Stimulated activated CD8-positive, alpha-beta memory T cell treated with anti-CD3 and anti-CD28 coated beads, Interleukin-12 subunit alpha, Interleukin-12 subunit beta, amount 100 ng/mL, for 1 hour (primary cell): ENCODE measurements around the gene TEX48.

Experiments
- DNase-seq: peaks from one replicate; pipeline ENCODE4 v3.0.0-alpha.2; 2020; ENCODE audit warnings: low read depth

The TEX48 gene

GRCh38 chr9:114666851-114667250, 15.1 kb downstream of the TEX48 start:
- DNase-seq, result no peak

GRCh38 chr9:114666401-114666800, 15.6 kb downstream of the TEX48 start:
- DNase-seq, result no peak

- DNase-seq, result no peak
Measured at GRCh38 chr9:114664181-114664580, 17.8 kb downstream of the TEX48 start.

- DNase-seq, result peak; percentile 43
Measured at GRCh38 chr9:114662081-114662989, 19.7 kb downstream of the TEX48 start.

DNA sequence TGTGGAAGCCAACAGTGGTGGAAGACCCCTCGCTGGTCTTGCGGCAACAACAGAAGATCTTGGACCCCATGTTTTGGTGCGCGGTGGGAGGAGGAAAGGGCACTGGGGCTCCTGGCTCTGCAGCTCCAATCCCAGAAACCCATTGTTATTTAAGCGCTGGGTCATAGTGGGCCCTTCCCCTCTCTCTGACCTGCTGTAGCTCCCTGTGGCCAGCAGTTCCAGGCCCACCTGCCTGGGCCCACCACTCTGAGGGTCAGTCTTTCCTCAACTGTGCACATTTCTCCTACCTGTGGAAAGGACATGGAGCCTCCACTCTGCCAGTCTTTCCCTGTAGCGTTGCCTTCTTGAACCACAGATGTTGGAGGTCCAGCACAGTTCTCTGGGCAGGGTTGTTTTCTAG, 24.3 kb downstream of the TEX48 start, which contains the start of gene TEX53:
Gene TEX53, minus strand, starts transcription at position 101 of the 400 bp plus-strand sequence. Its CDS starts 31 bp downstream, at position 70.
- DNase-seq, result no peak

- no peak for DNase-seq
Measured at GRCh38 chr9:114656301-114656700, 25.7 kb downstream of the TEX48 start.

DNA sequence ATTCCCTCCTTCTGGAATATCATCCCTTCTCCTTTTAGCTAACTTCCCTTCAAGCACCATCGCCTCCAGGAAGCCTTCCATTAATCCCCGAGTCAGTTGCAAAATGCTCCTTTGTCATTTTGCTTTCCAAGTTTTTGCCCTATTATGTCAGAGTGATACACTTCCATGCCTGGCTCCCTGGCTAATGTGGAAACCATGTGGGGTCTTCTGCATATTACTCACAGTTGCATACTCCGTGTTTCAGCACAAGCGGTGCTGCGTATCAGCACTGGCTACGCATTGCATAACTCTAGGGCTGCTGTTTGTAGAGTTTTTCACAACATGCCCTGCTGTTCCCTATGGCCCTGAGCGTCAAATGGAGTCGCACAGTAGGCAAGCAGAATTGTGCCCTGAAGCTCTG, 26.3 kb downstream of the TEX48 start:
- no peak for DNase-seq

DNA sequence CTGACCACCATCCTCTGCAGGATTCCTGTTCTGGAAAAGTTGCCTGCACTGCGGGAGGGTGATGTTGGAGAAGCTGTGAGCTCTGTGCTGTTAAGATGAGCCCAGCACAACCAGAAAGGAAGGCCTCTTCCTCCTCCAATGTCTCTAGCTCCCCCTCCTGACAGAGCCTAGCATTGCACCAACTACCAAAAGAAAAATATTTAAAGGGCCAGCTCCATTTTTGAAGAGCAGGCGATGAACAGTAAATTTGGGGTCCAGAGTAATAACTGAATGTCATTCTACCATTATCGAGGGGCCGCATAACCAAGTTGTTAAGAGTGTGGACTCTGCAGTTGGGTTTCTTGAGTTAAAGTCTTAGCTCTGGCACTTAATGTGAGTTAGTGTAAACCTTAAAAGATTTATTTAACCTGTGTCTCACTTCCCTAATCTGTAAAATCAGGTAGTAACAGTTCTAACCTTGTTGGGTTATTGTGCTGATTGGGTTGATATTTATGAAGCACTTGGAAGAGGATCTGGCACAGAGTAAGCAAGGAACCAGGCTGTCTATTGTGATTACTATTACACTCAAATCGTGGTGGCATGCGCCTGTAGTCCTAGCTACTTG, 28.3 kb downstream of the TEX48 start:
- DNase-seq, result peak; percentile 75

DNA sequence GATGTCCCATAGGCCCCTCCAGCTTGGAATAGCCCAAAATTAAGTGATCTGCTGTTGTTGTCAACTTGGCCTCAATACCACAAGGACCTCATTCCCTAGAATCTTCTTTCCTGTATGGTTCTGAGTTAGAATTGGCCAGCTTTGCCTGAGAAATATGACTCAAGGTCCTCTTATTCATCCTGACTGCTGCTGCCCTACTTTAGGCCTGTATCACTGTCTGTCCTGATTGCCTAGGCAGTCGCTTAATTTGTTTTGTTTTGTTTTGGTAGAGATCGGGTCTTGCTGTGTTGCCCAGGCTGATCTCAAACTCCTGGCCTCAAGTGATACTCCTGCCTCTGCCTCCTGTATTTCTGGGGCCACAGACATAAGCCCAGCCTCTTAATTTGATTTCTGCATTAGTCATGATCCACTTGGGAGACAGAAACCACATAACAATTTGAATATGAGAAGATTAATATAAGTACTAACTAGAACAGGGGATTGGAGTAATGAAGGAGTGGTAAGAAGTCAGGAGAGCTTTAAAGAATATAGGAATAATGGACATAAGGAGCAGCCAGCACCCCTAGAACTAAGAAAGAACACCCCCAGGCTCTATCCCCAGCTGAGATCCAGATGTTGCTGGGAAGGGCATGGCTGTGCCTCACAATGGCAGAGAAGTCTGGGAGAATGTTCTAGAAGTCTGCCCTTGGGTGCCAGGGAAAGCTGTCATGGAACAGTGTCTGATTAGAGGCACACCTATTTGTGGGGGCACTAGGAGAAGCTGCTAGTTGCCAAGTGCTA, 29.0 kb downstream of the TEX48 start:
- DNase-seq, result no peak

DNA sequence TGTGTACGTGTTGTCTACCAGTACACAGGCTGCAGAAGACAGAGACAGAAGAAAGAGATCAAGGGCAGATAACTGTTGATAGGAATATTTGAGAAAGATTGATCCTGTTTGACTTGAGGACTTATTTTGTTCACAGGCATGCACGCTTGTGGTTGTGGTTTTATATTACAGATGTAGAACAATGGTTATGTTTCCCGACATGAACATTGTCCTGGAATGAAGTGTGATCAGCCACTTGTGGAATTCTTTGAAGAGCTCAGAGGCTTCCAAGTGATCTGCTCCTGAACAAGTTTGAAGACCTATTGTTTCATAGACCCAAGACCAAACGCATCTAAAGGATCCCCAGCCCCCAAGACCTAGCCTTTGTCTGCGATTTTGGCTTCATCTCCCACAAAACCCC, 38.1 kb downstream of the TEX48 start:
- no peak for DNase-seq

DNA sequence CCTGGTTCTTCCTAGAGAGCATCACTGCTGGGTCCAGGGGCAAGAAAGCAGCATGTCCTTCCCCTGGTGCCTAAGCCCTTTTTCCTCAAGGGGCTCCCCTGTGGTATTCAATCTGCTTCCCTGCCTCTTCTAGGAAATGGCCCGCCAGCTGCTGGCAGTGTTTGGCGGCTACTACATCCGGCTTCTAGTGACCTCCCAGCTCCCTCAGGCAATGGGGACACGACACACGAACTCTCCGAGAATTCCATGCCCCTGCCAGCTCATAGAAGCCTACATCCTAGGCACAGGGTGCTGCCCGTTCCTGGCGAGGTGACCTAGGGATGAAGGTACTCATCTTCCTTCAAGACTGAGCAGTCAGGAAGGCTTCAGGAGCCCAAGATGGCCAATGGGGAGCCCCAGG, 39.0 kb downstream of the TEX48 start:
- DNase-seq, result no peak

GRCh38 chr9:114641967-114642366, 40.0 kb downstream of the TEX48 start:
- no peak for DNase-seq

GRCh38 chr9:114638404-114638803, 43.6 kb downstream of the TEX48 start:
- DNase-seq, result no peak

DNA sequence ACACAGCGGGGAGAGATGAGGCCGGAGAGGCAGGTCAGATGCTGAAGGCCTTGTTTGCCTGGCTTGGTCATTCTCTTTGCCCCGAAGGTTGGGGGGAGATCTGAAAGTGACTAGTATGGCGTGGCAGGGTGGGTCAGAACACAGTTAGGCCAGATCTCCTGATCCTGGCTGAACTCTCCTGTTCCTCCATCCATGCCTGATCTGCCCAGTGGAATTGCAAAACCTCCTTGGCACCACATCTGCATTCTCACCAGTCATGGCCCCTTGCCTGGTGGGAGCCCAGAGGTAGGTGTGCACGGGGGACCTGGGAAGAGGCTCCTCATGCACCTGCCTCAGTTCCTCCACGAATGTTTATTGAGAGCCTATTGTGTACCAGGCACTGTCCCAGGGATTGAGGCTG, 47.6 kb downstream of the TEX48 start:
- DNase-seq, result no peak

- no peak for DNase-seq
Measured at GRCh38 chr9:114633438-114634089, 48.4 kb downstream of the TEX48 start.

- no peak for DNase-seq
Measured at GRCh38 chr9:114631166-114631565, 50.8 kb downstream of the TEX48 start.

- no peak for DNase-seq
Measured at GRCh38 chr9:114629563-114630090, 52.4 kb downstream of the TEX48 start.

DNA sequence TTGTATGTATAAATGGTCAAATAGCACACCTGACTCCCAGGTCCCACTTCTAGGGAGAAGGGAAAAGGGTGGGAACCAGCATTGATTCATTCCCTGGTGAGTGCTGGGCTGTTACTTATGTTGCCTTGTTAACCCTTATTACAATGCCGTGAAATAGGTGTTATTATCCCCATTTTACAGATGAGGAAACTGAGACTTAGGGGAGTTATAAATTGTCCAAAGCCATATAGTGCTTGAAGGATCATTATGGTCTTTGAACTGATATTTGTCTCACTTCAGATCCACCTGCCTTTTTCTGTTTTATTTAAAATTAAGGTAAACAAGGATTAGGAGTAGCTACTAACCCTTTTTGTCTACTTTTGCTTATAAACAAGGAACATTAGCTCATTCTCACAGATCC, 54.4 kb downstream of the TEX48 start:
- no peak for DNase-seq

DNA sequence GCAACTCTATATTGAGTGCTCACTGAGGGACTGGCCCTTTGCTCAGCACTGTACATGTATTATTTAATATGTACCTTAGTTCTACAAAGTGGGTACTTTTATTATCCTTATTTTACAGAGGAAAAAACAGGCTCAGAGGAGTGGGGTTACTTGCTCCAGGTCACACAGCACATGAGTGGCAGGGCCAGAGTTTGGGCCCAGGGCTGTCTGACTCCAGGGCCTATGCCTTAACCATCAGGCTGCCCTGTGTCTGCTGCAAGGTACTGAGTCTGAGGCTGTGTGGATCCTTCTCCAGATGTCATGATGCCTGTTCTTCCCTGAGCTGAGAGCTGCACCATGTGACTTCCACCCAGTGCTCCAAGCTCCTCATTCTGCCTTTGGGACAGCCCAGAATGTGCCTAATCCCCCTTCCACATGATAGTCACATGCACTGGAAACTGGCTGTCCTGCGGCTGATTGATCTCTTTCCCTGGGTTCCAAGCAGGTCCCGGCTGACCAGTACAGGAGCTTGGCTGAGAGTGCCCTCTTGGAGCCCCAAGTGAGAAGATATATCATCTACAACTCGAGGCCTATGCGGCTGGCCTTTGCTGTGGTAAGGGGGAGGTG, 55.5 kb downstream of the TEX48 start:
- DNase-seq, result no peak

DNA sequence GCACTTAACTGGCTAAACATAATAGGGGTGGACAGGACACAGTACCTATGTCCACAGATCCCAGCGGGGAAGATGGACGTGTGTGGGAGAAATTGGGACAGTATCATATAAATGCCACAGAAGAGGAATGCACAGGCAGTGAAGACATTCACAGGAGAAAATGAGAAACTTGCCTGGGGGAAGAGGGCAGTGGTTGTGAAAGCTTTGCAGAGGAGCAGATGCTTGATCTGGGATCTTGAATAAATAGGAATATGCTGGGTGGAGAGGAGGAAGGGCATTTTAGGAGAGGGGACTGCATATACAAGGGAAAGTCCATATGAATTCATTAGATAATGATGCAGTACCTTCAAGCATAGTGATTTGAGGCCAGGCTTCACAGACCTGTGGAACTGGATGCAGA, 57.3 kb downstream of the TEX48 start:
- DNase-seq, result no peak

- DNase-seq, result no peak
Measured at GRCh38 chr9:114621975-114622609, 59.9 kb downstream of the TEX48 start.
